T-helper 9 cell (primary cell): ENCODE measurements around the gene DEFB121.

ENCODE experiments used
- DNase-seq: peaks from one replicate; pipeline ENCODE4 v3.0.0-alpha.2; 2020

DEFB121 gene

DNA sequence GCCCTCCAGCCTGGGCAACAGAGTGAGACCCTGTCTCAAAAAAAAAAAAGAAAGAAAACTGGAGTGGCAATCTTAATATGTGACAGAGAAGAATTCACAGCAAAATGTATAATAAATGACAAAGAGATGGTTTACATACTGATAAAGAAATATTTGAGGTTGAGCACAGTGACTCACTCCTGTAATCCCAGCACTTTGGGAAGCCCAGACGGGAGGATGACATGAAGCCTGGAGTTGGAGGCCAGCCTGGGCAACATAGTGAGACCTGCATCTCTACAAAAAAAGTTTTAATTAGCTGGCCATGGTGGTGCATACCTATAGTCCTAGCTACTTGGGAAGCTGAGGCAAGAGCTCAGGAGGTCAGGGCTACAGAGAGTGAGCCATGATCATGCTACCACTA is 50.0 kb downstream of the DEFB121 start:
- DNase-seq, result no peak
